GM19438 (cell line): ENCODE data around the gene HOXB5.

Experiments
- ATAC-seq: cut with Tn5 transposase; IDR thresholded peaks from one replicate; pipeline ENCODE4 v1.9.1; 2021; ENCODE audit warnings: low read depth; ENCODE audit not compliant: unreplicated experiment

The HOXB5 gene

GRCh38 chr17:48630009-48630924 is 36.7 kb upstream of the HOXB5 start:
- ATAC-seq = no peak

GRCh38 chr17:48629411-48629759 is 35.8 kb upstream of the HOXB5 start:
- no peak for ATAC-seq

- ATAC-seq = no peak
These were observed 35.3 kb upstream of the HOXB5 start for GRCh38 chr17:48628649-48629410.

- ATAC-seq = no peak
These were observed 34.3 kb upstream of the HOXB5 start for GRCh38 chr17:48627623-48628521.

GRCh38 chr17:48627118-48627597 is 33.6 kb upstream of the HOXB5 start:
- ATAC-seq = no peak

GRCh38 chr17:48626245-48627117 is 32.9 kb upstream of the HOXB5 start, which contains the start of gene HOXB9:
Gene HOXB9 (minus strand): TSS chr17:48626358. CDS start chr17:48626269, 89 bp downstream.
- no peak for ATAC-seq

GRCh38 chr17:48625495-48626244 is 32.1 kb upstream of the HOXB5 start:
- ATAC-seq = no peak

GRCh38 chr17:48624544-48625494 is 31.2 kb upstream of the HOXB5 start:
- ATAC-seq = no peak

- no peak for ATAC-seq
These were observed 30.5 kb upstream of the HOXB5 start for GRCh38 chr17:48624118-48624517.

- no peak for ATAC-seq
These were observed 30.0 kb upstream of the HOXB5 start for GRCh38 chr17:48623583-48623982.

GRCh38 chr17:48622857-48623256 is 29.3 kb upstream of the HOXB5 start:
- no peak for ATAC-seq

GRCh38 chr17:48621410-48622392 is 28.1 kb upstream of the HOXB5 start:
- ATAC-seq = no peak

GRCh38 chr17:48620461-48621139 is 27.0 kb upstream of the HOXB5 start:
- no peak for ATAC-seq

- ATAC-seq = no peak
These were observed 26.4 kb upstream of the HOXB5 start for GRCh38 chr17:48619826-48620449.

- no peak for ATAC-seq
These were observed 24.8 kb upstream of the HOXB5 start for GRCh38 chr17:48618256-48618896.
